GM23338 (cell line): ENCODE data around the gene TRAPPC10.

Source experiments
- CREB1 ChIP-seq: fragments of 250-450 bp; sonication (Bioruptor Pico); IDR thresholded peaks from 2 replicates; pipeline ENCODE4 v1.5.0; 2020; ENCODE audit warnings: low read depth, mild to moderate bottlenecking, moderate library complexity
- EZH2 ChIP-seq: fragments of 200-600 bp; sonication (generic); IDR thresholded peaks from one replicate; pipeline ENCODE4 v1.8.0; 2017; ENCODE audit warnings: antibody characterized with exemption, mild to moderate bottlenecking, low read depth; ENCODE audit not compliant: unreplicated experiment
- EZH2phosphoT487 ChIP-seq: fragments of 200-600 bp; sonication (generic); IDR thresholded peaks from one replicate; pipeline ENCODE4 v1.8.1; 2018; ENCODE audit warnings: antibody characterized with exemption; ENCODE audit not compliant: unreplicated experiment
- JUNB ChIP-seq: IDR thresholded peaks from one replicate; pipeline ENCODE4 v1.6.1; 2016; ENCODE audit warnings: antibody characterized with exemption; ENCODE audit not compliant: unreplicated experiment
- POLR2AphosphoS5 ChIP-seq: IDR thresholded peaks from 2 replicates; pipeline ENCODE4 v1.6.1; 2016; ENCODE audit warnings: antibody characterized with exemption, low read depth
- STAT1 ChIP-seq: IDR thresholded peaks from one replicate; pipeline ENCODE4 v1.6.1; 2016; ENCODE audit warnings: antibody characterized with exemption; ENCODE audit not compliant: unreplicated experiment
- ZNF331 ChIP-seq: fragments of 250-450 bp; sonication (Bioruptor Pico); IDR thresholded peaks from 2 replicates; pipeline ENCODE4 v1.5.0; 2020; ENCODE audit warnings: low read depth, mild to moderate bottlenecking, moderate library complexity
- TF ChIP-seq, protein P1 (sequence below), 2 experiments: fragments of 200-600 bp in 1 of 2; sonication (generic) in 1 of 2; conservative IDR thresholded peaks; 2 replicates each; pipeline versions ENCODE4 v1.5.1 to v1.6.1; 2016 to 2017; ENCODE audit warnings: antibody characterized with exemption in 2 of 2, low read depth in 2 of 2, mild to moderate bottlenecking in 2 of 2, moderate library complexity in 1 of 2
- TF ChIP-seq, protein P2 (sequence below): IDR thresholded peaks from one replicate; pipeline ENCODE4 v1.6.1; 2018; ENCODE audit warnings: antibody characterized with exemption; ENCODE audit not compliant: unreplicated experiment
- TF ChIP-seq, protein P3 (sequence below): IDR thresholded peaks from 2 replicates; pipeline ENCODE4 v1.6.1; 2016; ENCODE audit warnings: antibody characterized with exemption
- TF ChIP-seq, protein P4 (sequence below): fragments of 250-450 bp; sonication (Bioruptor Pico); IDR thresholded peaks from 2 replicates; pipeline ENCODE4 v1.5.0; 2020; ENCODE audit warnings: mild to moderate bottlenecking, moderate library complexity

DNA sequence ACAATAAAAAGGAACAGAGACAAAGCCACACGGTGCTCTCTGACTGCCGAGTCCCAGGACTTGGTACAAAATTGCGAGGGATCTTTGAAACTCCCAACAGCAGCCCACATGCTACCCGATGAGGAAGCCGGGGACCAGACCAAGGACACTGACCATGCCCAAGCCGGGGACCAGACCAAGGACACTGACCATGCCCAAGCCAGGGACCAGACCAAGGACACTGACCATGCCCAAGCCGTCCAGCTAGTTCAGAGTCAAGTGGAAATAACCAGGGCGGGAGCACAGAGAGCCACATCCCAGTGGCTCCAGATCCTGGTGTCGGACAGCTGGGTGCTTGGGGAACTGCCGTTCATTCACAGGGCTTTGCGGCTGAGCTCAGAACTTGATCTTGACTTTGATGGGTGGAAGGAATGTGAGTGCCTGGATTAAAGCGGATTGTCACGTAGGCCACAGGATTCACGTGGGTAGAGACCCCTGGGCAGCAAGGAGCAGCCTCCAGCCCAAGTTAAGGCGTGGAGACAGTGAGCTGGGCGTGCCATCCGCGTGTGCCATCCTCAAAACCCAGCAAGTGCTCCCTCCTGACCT, 16.5 kb upstream of the TRAPPC10 start:
- TF ChIP-seq, protein P1, sequence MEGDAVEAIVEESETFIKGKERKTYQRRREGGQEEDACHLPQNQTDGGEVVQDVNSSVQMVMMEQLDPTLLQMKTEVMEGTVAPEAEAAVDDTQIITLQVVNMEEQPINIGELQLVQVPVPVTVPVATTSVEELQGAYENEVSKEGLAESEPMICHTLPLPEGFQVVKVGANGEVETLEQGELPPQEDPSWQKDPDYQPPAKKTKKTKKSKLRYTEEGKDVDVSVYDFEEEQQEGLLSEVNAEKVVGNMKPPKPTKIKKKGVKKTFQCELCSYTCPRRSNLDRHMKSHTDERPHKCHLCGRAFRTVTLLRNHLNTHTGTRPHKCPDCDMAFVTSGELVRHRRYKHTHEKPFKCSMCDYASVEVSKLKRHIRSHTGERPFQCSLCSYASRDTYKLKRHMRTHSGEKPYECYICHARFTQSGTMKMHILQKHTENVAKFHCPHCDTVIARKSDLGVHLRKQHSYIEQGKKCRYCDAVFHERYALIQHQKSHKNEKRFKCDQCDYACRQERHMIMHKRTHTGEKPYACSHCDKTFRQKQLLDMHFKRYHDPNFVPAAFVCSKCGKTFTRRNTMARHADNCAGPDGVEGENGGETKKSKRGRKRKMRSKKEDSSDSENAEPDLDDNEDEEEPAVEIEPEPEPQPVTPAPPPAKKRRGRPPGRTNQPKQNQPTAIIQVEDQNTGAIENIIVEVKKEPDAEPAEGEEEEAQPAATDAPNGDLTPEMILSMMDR (conservative IDR thresholded peaks at IDR 0.05; ENCODE audit: low read depth in 2 of 2), result no peak
- no peak for TF ChIP-seq EZH2
- no peak for TF ChIP-seq POLR2AphosphoS5
- no peak for TF ChIP-seq EZH2phosphoT487
- no peak for TF ChIP-seq JUNB
- TF ChIP-seq, protein P2, sequence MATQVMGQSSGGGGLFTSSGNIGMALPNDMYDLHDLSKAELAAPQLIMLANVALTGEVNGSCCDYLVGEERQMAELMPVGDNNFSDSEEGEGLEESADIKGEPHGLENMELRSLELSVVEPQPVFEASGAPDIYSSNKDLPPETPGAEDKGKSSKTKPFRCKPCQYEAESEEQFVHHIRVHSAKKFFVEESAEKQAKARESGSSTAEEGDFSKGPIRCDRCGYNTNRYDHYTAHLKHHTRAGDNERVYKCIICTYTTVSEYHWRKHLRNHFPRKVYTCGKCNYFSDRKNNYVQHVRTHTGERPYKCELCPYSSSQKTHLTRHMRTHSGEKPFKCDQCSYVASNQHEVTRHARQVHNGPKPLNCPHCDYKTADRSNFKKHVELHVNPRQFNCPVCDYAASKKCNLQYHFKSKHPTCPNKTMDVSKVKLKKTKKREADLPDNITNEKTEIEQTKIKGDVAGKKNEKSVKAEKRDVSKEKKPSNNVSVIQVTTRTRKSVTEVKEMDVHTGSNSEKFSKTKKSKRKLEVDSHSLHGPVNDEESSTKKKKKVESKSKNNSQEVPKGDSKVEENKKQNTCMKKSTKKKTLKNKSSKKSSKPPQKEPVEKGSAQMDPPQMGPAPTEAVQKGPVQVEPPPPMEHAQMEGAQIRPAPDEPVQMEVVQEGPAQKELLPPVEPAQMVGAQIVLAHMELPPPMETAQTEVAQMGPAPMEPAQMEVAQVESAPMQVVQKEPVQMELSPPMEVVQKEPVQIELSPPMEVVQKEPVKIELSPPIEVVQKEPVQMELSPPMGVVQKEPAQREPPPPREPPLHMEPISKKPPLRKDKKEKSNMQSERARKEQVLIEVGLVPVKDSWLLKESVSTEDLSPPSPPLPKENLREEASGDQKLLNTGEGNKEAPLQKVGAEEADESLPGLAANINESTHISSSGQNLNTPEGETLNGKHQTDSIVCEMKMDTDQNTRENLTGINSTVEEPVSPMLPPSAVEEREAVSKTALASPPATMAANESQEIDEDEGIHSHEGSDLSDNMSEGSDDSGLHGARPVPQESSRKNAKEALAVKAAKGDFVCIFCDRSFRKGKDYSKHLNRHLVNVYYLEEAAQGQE, result no peak
- no peak for TF ChIP-seq CREB1 (CRISPR knock-in tag)
- TF ChIP-seq, protein P3, sequence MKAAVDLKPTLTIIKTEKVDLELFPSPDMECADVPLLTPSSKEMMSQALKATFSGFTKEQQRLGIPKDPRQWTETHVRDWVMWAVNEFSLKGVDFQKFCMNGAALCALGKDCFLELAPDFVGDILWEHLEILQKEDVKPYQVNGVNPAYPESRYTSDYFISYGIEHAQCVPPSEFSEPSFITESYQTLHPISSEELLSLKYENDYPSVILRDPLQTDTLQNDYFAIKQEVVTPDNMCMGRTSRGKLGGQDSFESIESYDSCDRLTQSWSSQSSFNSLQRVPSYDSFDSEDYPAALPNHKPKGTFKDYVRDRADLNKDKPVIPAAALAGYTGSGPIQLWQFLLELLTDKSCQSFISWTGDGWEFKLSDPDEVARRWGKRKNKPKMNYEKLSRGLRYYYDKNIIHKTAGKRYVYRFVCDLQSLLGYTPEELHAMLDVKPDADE, result no peak
- no peak for TF ChIP-seq ZNF331 (CRISPR knock-in tag)
- TF ChIP-seq, protein P4, sequence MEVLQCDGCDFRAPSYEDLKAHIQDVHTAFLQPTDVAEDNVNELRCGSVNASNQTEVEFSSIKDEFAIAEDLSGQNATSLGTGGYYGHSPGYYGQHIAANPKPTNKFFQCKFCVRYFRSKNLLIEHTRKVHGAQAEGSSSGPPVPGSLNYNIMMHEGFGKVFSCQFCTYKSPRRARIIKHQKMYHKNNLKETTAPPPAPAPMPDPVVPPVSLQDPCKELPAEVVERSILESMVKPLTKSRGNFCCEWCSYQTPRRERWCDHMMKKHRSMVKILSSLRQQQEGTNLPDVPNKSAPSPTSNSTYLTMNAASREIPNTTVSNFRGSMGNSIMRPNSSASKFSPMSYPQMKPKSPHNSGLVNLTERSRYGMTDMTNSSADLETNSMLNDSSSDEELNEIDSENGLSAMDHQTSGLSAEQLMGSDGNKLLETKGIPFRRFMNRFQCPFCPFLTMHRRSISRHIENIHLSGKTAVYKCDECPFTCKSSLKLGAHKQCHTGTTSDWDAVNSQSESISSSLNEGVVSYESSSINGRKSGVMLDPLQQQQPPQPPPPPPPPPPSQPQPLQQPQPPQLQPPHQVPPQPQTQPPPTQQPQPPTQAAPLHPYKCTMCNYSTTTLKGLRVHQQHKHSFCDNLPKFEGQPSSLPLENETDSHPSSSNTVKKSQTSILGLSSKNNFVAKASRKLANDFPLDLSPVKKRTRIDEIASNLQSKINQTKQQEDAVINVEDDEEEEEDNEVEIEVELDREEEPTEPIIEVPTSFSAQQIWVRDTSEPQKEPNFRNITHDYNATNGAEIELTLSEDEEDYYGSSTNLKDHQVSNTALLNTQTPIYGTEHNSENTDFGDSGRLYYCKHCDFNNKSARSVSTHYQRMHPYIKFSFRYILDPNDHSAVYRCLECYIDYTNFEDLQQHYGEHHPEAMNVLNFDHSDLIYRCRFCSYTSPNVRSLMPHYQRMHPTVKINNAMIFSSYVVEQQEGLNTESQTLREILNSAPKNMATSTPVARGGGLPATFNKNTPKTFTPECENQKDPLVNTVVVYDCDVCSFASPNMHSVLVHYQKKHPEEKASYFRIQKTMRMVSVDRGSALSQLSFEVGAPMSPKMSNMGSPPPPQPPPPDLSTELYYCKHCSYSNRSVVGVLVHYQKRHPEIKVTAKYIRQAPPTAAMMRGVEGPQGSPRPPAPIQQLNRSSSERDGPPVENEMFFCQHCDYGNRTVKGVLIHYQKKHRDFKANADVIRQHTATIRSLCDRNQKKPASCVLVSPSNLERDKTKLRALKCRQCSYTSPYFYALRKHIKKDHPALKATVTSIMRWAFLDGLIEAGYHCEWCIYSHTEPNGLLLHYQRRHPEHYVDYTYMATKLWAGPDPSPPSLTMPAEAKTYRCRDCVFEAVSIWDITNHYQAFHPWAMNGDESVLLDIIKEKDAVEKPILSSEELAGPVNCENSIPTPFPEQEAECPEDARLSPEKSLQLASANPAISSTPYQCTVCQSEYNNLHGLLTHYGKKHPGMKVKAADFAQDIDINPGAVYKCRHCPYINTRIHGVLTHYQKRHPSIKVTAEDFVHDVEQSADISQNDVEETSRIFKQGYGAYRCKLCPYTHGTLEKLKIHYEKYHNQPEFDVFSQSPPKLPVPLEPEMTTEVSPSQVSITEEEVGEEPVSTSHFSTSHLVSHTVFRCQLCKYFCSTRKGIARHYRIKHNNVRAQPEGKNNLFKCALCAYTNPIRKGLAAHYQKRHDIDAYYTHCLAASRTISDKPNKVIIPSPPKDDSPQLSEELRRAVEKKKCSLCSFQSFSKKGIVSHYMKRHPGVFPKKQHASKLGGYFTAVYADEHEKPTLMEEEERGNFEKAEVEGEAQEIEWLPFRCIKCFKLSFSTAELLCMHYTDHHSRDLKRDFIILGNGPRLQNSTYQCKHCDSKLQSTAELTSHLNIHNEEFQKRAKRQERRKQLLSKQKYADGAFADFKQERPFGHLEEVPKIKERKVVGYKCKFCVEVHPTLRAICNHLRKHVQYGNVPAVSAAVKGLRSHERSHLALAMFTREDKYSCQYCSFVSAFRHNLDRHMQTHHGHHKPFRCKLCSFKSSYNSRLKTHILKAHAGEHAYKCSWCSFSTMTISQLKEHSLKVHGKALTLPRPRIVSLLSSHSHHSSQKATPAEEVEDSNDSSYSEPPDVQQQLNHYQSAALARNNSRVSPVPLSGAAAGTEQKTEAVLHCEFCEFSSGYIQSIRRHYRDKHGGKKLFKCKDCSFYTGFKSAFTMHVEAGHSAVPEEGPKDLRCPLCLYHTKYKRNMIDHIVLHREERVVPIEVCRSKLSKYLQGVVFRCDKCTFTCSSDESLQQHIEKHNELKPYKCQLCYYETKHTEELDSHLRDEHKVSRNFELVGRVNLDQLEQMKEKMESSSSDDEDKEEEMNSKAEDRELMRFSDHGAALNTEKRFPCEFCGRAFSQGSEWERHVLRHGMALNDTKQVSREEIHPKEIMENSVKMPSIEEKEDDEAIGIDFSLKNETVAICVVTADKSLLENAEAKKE, result no peak
- no peak for TF ChIP-seq STAT1
